ENCODE measurements around the gene TMEM44. TPM values are rescaled to one million over a fixed set of nuclear protein-coding genes. Genes with fewer than 3 reads are reported as not detected.

The TMEM44 gene
- total and polyA plus RNA-seq, 9 of the 15 experiments (the other 6 are each of a cell fraction or from before 2014, with no cell fraction given) = 0.53 to 18.1 (median 11.3) TPM

GRCh38 chr3:194573680-194574437 lies 59.4 kb downstream of the TMEM44 start (continued):
- TF ChIP-seq BRD9 (IDR thresholded peaks at IDR 0.05; ENCODE audit: low read depth, partially characterized antibody) = no peak
- TF ChIP-seq ZC3H11A (IDR thresholded peaks at IDR 0.05; ENCODE audit: low read depth, low read length) = no peak
- no peak for TF ChIP-seq ZNF511 (CRISPR knock-in tag; IDR thresholded peaks at IDR 0.05)
- TF ChIP-seq TAF9B (IDR thresholded peaks at IDR 0.05; ENCODE audit: partially characterized antibody) = no peak
- peak; percentile 51; the same call in 1 of the 2 replicates for TF ChIP-seq TFAP4 (CRISPR knock-in tag; IDR thresholded peaks at IDR 0.05; ENCODE audit: borderline replicate concordance)
- TF ChIP-seq CREB5 (CRISPR knock-in tag; IDR thresholded peaks at IDR 0.05) = no peak
- TF ChIP-seq TARDBP (IDR thresholded peaks at IDR 0.05) = no peak
- no peak for TF ChIP-seq CHAMP1 (IDR thresholded peaks at IDR 0.05)
- peak; percentile 52; the same call in 1 of the 2 replicates for TF ChIP-seq DEAF1 (CRISPR knock-in tag; IDR thresholded peaks at IDR 0.05)
- TF ChIP-seq HNRNPL (IDR thresholded peaks at IDR 0.05; ENCODE audit: low read depth, low read length) = no peak
- TF ChIP-seq POLR2A (conservative IDR thresholded peaks at IDR 0.05) = no peak
- TF ChIP-seq HMG20B (CRISPR knock-in tag; IDR thresholded peaks at IDR 0.05) = no peak
- no peak for TF ChIP-seq MXD1 (CRISPR knock-in tag; IDR thresholded peaks at IDR 0.05; ENCODE audit: borderline replicate concordance, poor library complexity, severe bottlenecking)
- 0 out of 2 replicates have a peak, but pooled peaks have one; percentile 41 for TF ChIP-seq BRD4 (IDR thresholded peaks at IDR 0.05)
- 0 out of 2 replicates have a peak, but pooled peaks have one; percentile 29 for TF ChIP-seq CREM (IDR thresholded peaks at IDR 0.05; ENCODE audit: low read depth)
- no peak for TF ChIP-seq HNRNPUL1 (IDR thresholded peaks at IDR 0.05; ENCODE audit: low read length)
- TF ChIP-seq BRF1 (IDR thresholded peaks at IDR 0.05; ENCODE audit: borderline replicate concordance, extremely low read depth, insufficient read length) = no peak
- no peak for TF ChIP-seq ZNF133 (CRISPR knock-in tag; IDR thresholded peaks at IDR 0.05)
- no peak for TF ChIP-seq ZNF253 (CRISPR knock-in tag; conservative IDR thresholded peaks at IDR 0.05)
- no peak for TF ChIP-seq NR0B1 (IDR thresholded peaks at IDR 0.05; ENCODE audit: partially characterized antibody)
